ENCODE results near the gene GUCD1.

GUCD1 gene

DNA sequence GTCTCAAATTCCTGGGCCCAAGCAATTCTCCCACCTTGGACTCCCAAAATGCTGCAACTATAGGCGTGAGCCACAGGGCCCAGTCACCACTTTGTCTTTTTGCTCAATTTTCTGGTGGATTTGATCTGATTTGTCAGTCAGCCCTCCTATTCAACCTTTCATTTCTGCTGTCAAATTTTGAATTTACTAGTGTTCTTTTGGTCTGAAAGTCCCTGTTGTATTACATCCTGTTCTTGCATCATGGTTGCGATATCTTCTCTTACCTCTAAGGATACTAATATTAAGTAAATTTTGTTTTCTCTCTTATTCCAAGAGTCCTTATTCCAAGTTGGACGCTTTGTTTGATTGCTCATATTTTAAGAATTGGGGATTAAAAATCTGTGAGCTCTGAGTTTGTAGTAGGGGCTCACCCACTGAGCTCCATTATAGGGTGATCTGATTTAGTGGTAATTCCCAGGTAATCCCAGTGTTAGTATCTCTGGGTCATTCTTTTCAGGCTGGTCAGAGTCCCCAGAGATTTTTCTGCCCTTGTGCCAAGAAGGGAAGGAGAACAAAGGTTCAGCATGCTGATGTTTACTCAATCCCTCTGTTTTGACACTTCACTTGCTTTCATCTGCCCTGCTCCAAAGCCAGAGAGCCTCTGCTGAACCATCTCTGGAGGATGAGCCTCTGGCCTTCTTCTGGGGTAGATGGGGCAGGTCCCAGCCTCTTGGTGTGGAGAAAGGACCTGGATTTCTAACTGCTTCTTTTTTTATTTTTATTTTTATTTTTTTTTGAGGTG is 49.8 kb downstream of the GUCD1 start:
- in situ Hi-C loops (cut with MboI; ENCODE audit: low sequenced_read_pairs), result no loop called here

DNA sequence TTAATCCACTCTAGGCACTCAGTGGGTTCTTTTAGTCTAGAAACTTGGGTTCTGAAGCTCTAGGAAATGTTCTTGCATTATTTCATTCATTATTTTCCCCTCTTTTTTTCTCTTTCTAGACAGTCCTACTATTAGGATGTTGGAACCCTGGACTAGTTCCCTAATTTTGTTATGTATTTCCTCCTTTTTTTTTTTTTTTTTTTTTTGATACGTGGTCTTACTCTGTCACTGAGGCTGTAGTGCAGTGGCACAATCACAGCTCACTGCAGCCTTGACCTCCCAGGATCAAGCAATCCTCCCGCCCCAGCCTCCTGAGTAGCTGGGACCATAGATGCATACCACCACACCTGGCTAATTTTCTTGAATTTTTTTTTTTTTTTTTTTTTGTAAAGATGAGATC is 50.4 kb downstream of the GUCD1 start:
- in situ Hi-C loops (cut with MboI; ENCODE audit: low sequenced_read_pairs), result no loop called here

DNA sequence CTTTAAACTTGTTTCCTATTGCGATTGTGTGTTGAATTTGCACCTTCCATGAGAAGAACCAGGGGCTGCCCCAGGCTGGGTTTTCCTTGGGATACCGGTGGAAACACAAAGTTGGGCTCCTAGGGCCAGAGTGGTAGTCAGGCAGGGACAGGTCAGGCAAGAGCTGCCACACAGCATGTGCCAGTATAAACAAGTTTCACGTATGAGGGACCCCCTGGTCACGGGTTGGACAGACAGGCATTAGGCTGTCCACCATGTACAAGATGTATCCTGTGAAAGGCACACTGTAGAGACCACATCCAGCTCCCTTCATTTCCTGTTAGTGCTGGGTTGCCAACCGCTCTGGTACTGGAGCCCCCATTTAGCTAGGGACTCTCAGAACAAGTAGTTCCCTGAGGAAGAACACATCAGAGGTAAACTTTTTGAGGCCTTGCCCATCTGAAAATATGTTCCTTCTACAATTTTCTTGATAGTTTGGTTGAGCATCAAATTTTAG is 51.0 kb downstream of the GUCD1 start:
- in situ Hi-C loops (cut with MboI; ENCODE audit: low sequenced_read_pairs), result no loop called here

DNA sequence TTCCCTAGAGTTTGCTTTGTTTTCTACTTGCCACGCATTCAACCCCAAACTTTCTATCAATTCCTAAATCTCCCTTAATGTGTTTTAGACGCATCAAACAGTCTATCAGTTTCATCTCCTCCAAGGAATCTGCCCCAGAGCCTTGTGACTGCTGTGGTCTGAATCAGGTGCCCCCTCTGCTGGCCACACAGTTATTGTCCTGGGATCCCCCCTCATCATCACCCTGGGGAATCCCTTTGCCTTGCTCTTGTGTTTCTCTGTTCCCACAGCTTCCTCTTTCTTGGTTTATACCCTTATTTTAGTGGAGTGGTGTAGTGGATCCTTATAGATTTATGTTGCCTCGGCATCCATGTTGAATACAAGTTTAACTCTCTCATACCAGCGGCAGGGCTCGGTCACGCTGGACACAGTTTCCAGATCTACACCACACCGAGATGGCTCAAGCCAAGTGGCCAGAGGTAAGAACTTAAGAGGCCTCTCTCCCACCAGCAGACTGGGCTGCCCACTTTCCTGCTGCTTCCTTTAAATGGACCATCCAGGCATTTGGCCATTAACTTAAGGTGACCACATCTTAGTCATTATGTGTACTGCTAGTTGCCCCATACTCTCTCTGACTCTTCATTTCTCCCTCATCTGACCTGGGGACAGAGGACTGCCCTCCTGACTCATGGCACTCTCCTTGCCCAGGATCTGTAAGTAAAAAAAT is 51.6 kb downstream of the GUCD1 start:
- in situ Hi-C loops (cut with MboI; ENCODE audit: low sequenced_read_pairs), result no loop called here

DNA sequence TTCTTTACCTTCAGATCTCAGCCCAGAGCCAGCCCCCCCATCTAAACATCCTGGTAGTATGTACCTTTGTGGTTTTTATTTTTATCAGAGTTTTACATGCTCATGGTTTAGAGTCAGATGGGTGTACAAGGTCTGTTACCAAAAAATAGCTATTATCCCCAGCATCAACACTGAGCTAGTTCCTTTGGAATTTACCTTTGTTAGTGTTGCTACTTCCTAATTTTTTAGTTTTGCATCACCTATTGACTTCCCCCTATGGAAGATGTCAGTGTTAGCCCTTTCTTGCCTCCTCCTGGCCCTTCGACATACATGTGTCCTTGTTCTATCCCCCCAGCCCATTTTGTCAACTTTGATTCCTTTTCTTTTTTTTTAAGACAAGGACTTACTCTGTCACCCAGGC is 52.4 kb downstream of the GUCD1 start:
- in situ Hi-C loops (cut with MboI; ENCODE audit: low sequenced_read_pairs), result no loop called here

DNA sequence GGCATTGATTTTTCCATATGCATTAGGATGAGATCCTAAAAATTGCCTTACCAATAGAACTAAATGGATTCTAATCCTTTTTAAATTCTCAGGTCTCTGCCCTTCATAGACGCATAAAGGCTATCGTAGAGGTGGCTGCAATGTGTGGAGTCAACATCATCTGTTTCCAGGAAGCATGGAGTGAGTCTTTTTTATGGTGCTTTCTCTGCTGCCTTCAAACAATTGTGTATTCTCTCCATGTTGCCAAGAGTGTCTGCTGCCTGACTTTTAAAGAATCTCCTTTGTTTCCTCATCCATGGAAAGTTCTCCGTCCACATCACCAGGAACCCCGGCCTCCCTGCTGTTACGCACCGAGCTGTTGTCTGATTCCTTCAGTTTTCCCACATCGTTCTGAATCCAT is 52.9 kb downstream of the GUCD1 start:
- in situ Hi-C loops (cut with MboI; ENCODE audit: low sequenced_read_pairs), result no loop called here

DNA sequence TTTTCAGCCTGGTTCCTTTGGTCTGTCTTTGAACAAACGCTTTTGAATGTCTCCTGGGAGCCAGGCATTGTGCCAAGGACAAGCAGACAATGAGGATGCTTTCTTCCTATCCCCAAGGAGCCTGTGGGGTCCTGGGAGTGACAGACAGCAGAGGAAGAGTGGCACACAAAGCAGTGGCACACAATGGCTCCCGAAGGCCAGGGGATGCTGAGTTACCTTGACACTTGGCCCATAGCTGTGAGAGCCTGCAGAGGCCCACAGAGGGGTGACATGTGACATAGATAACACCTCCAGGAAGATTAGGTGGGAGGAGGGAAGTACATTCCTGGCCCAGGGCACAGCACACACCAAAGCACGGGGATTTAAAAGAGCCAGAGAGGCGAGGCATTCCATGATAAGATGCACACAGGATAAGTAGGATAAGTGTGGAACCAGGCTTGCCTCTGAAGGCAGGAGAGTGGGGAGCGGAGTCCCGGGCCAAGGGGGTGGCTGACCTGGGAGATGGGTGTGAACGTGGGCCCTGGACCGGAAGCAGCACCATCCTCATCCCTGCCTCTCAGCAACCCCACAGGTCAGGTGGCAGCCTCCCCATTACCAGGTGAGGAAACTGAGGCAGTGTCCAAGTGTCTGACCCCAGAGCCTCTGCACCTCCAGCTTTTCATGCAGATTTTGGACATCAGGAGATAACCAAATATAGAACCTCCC is 53.5 kb downstream of the GUCD1 start:
- in situ Hi-C loops (cut with MboI; ENCODE audit: low sequenced_read_pairs), result no loop called here

DNA sequence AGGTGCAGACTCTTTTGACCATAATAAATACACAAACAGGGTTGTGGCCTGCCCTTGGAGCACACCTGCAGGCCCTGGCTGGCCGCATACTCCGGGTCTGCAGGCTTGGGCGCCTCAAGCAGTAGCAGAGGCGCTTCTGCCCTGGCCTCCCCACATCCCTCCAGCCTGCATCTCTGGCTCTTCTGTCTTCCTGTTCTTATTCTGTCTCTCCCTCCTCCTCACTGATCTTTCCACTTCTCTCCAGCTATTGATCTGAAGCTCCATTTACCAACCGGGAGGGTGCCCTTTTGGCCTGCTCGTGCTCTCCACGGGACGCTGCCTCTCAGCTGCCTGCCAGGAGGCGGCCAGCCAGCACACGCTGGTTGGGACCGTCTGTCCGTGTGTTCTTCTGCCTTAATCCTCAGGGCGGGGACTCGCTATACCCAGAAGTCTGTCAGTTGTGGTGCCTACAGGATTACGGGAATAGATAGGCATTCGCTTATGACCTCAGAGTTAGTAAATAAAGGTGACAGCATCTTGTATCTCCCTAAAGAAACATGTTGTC is 54.6 kb downstream of the GUCD1 start:
- in situ Hi-C loops (cut with MboI; ENCODE audit: low sequenced_read_pairs), result no loop called here

DNA sequence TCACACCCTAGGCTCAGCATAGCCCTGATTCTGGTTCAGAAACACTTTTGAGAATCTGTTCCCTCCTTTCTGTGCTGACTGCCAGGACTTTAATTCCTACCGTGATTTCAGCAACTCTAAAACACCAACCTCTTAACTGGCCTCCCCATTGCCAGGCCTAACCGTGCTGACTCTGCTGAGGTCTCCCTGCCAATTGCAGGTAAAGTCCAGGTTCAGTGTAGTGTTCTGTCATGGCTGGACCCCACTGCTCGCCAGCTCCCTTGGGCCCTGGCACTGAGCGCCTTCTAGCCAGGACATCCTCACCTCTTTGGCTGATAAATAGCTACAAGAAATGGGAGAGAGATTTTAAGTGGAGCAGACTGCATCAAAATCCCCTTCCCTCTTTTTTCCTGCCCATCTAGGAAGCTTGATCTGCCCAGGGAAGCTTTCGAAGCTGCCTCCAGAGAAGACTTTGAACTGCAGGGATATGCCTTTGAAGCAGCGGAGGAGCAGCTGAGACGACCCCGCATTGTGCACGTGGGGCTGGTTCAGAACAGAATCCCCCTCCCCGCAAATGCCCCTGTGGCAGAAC is 55.1 kb downstream of the GUCD1 start:
- in situ Hi-C loops (cut with MboI; ENCODE audit: low sequenced_read_pairs), result no loop called here

DNA sequence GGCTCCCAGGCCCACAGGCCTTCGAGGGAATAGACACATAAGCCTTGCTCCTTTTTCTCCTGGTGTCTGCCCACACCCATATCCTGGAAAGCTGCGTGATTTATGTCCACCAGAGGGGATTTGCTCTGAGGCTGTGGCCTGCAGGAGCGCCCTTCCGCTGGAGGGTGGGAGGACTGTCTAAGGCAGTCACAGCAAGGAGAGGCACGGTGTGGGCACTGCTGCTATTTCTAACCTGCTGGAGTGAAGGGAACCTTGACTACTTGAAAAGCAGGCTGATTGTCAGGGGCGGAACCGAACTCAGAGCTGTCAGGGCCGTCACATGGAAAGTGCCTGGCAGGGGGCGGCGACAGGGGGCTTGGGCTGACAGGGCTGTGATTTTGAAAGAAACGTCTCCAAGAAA is 56.1 kb downstream of the GUCD1 start:
- in situ Hi-C loops (cut with MboI; ENCODE audit: low sequenced_read_pairs), result no loop called here

DNA sequence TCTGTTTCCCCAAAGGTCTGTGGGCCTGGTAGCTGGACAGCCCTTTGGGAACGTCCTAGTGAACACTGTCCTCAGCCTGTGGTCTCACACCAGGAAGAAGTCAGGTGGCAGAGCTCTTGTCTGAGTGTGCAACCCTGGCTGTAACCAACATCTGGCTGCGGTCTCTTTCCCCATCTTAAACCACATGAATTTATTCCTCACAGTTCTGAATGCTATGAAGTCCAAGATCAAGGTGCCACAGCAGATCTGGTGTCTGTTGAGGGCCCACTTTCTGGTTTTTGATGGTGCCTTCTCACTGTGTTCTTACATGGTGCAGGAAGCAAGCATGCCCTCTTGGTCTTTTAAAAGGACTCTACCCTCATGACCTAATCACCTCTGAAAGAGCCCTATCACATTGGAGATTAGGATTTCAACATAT is 57.1 kb downstream of the GUCD1 start:
- in situ Hi-C loops (cut with MboI; ENCODE audit: low sequenced_read_pairs), result no loop called here

DNA sequence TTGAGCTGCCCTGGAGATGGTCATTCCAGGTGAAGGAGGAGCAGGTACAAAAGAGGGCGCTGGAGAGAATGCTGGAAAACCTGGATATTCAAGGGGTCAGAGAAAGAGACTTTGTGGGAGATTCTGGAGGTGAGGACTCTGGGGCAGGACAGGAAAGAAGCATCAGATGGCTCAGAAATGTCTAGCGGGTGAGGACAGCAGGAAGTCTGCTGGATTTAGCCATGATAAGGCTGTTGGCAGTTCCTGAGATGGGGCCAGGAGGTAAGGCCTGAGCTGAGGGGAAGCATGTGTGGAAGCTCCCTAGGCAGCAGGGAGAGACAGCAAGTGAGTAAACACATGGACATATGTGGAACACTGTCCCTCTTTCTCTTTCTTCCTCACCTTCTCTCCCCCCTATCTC is 58.3 kb downstream of the GUCD1 start:
- in situ Hi-C loops (cut with MboI; ENCODE audit: low sequenced_read_pairs), result no loop called here

DNA sequence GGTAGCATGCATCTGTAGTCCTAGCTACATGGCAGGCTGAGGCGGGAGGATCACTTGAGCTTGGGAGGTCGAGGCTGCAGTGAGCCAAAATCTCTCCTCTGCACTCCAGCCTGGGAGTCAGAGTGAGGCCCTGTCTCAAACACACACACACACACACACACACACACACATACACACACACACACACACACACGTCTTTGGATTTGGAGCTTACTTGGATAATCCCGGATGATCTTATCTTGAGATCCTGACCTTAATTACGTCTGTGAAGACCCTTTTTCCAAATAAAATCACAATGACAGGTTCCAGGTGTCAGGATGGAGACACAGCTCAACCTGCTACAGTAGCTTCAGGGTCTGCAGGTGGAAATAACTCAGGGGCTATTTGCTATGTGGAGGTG is 58.7 kb downstream of the GUCD1 start:
- in situ Hi-C loops (cut with MboI; ENCODE audit: low sequenced_read_pairs), result no loop called here

DNA sequence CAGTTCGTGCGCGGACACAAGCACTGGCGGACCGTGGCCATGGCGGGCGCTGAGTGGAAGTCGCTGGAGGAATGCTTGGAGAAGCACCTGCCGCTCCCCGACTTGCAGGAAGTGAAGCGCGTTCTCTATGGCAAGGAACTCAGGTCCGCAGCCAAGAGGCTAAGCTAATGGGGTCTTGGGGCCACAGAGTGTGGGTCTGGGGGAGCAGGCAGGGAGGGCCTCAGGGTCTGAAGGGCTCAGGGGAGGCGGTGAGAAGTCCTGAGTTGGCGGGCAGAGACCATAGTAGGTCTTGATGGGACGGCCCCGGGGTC is 59.6 kb downstream of the GUCD1 start:
- in situ Hi-C loops (cut with MboI; ENCODE audit: low sequenced_read_pairs), result no loop called here

DNA sequence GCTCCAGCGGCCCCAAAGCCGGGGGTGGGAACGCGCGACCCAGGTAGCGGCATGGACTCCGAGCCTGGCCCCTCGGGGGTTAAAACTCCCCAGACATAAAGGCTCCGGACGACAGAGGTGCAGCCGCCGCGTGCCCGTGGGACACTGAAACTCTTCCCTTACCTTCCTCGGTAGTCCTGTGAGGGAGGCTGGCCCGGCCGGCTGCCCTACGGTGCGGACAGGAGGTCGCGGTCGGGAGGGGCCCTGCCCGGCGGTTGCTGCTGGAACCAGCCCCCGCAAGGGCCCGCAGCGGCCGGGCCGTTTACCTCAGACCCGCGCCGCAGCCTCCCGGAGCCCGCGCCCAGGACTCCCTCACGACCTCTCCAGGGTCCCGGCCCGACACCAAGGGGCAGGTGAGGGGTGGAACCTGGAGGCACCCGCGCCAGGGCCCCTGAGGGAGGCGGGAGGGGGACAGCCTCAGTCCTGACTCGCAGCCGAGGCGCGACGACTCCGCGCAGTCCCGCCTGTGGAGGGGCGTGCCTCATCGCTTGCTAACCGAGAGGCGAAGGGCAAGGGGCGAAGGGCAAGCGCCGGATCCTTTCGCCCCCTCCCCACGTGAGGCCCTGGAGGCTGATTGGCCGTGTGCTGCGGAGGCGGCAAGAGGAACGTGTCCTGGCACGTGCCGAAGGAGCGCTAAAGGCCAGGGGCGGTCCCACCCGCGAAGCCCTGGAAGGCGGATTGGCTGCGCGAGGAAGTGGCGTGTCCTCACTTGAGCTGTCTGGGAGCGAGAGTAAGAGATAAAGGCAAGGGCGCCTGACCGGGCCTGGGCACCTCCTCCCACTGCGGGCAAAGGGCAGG is 60.2 kb downstream of the GUCD1 start, which contains the start of gene UPB1:
Gene UPB1, plus strand, starts transcription at position 805 of the 837 bp plus-strand sequence. CDS start 72 bp downstream, outside the sequence.
- in situ Hi-C loops (cut with MboI; ENCODE audit: low sequenced_read_pairs), result no loop called here

DNA sequence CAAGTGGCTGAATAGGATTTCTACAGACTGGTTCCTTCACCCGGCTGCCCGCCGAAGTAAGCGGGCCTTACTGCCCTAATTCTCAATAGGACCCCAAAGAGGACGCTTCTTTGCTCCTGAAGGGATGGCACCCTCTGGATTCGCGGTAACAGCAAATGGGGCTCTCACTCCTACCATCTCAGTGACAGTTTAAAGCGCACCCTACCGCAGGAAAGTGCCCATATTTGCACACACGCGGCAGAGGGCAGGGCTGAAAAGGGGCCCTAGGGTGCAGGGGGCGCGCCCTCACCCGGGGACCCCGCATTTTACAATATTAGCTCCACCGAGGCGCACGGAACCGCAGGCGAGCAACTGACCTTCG is 60.8 kb downstream of the GUCD1 start:
- in situ Hi-C loops (cut with MboI; ENCODE audit: low sequenced_read_pairs), result no loop called here

DNA sequence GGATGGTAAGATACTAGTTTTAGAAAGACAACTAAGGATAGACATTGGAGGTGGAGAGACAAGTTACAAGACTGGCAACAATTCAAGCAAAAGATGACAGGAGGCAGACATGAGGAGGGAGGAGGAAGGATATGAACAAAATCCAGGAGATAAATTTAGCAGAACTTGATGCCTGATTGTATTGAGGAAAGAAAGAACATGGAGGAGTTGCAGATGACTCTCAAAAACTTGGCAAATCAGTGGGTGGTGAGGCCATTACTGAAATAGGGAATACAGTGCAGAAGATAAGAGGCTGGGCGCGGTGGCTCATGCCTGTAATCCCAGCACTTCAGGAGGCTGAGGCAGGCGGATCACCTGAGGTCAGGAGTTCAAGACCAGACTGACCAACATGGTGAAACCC is 62.5 kb downstream of the GUCD1 start:
- in situ Hi-C loops (cut with MboI; ENCODE audit: low sequenced_read_pairs), result no loop called here

Measured in HL-60/S4 treated with phorbol 12-myristate 13-acetate at 8.2 ng/mL for 4 days and 3 days (cell line).